Mononuclear cell (primary cell): Measurements from ENCODE around the gene SMIM12. TPM values are rescaled to one million over a fixed set of nuclear protein-coding genes. Genes with fewer than 3 reads are reported as not detected.
A peak's percentile ranks its signal among the peaks of the same experiment; 100 is the strongest.

ENCODE experiments used
- H3K27me3 ChIP-seq: 2 replicates; pipeline ENCODE4 v1.6.0; 2011; ENCODE audit warnings: low read length, control low read depth; ENCODE audit not compliant: insufficient read depth
- H3K4me1 ChIP-seq: 2 replicates; pipeline ENCODE4 v1.5.1; 2011; ENCODE audit warnings: mild to moderate bottlenecking, low read length, control low read depth; ENCODE audit not compliant: insufficient read depth
- H3K4me3 ChIP-seq: 2 replicates; pipeline ENCODE4 v1.5.1; 2011; ENCODE audit warnings: mild to moderate bottlenecking, low read length, moderate library complexity
- H3K9me3 ChIP-seq: 2 replicates; pipeline ENCODE4 v1.5.1; 2011; ENCODE audit warnings: low read depth, mild to moderate bottlenecking, control low read depth, low read length
- total RNA-seq: library from RNA; depleted of rRNA; stranded (reverse); fragments of >200 nt; gene quantifications from one replicate; pipeline ENCODE4 v1.2.3, GENCODE V29; 2012

SMIM12 gene, protein sequence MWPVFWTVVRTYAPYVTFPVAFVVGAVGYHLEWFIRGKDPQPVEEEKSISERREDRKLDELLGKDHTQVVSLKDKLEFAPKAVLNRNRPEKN
- 22.1 TPM for total RNA-seq

DNA sequence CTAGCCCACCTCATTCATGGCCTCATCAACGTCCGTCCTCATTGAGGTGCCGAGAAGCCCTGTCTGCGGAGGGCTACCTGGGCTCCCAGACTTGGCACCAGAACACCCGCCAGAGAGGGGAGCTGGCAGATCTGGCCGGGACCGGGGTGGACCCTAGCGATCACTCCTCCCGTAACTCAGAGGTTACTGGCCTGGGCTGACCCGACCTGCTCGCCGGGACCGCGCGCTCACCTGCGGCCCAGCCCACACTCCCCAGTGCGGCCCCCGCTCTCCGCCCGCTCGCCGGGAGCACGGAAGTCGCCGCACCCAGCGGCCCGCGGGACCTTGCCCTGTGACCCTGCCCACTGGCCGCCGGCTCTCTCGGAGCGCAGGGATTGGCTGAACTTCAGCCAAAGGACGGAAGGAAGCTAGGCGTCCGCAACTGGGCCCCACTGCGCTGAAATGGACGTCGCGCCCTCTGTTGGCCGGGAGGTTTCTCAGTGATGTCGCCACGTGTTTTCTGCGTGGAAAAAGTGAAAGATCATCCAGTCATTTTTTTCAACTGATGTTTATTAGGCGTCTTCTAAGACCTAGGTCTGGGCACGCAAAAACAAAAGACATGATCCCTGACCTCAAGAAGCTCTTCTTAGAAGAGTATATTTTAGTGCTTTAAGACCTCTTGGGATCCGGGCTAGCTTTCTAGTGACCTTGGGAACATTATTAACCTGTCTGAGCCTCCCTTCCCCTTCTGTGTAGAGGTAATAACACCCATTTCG lies at the start of gene SMIM12:
SMIM12 (minus strand) TSS at position 304 of the 755 bp plus-strand sequence. CDS start 3,772 bp downstream, outside the sequence.
- no peaks in the 10 kb centered on the region for H3K9me3 ChIP-seq
- H3K4me1 ChIP-seq = peaks cover 31% of the 10 kb centered on the region
- H3K4me3 ChIP-seq = peak within 1 kb of the TSS; percentile 97
- H3K27me3 ChIP-seq = no peaks in the 10 kb centered on the region

DNA sequence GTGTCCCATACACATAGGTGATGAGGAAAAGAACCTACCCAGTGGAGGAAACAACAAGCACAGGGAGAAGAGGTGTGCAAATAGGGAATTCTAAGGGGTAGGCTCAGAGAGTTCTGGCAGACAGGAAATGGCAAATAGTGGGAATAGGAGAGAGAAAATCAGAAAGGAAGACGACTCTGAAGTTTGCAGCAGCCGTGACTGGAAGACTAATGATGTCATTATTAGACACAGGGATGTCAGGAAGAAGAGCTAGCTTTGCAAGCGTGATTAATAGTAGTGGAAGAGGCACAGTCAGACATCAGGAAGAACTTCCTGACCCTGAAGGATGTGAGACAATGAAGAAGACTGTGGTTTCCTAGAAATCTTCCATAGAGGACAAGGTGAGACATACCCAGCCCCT lies 48.8 kb upstream of the SMIM12 start:
- no peaks in the 10 kb centered on the region for H3K4me1 ChIP-seq
- no peak overlapping the region for H3K4me3 ChIP-seq
- no peaks in the 10 kb centered on the region for H3K9me3 ChIP-seq
- H3K27me3 ChIP-seq = no peaks in the 10 kb centered on the region

DNA sequence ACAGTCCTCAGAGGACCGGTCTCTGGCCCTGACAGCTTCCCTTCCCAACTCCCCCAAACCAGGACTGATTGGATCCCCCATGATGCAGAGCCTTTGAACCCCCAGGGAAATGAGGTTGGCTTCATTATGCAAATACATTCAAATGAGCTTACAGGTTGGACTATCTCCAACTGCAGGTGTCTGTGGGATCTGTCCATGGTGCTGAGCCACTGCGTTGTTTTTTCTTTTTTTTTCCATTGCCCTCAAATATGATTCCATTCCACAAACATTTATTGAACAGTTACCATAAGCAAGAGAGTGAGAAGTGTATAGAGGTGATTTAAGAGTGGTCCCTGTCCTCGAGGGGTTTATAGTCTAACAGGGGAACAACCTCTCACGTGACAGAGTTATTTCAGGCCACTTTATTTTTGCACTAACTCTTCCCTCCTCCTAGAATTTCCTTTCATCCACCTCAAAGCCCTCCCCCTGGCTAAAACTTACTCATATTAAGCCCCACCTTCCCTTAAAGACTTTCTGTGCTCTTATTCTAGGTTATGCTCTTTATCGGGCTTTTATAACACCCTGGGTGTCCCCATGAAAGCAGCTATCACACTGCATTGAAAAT lies 48.0 kb upstream of the SMIM12 start:
- Histone ChIP-seq H3K9me3 (no peaks in the 10 kb centered on the region), H3K4me3 (no peak overlapping the region), H3K27me3 (no peaks in the 10 kb centered on the region), H3K4me1 (no peaks in the 10 kb centered on the region)

DNA sequence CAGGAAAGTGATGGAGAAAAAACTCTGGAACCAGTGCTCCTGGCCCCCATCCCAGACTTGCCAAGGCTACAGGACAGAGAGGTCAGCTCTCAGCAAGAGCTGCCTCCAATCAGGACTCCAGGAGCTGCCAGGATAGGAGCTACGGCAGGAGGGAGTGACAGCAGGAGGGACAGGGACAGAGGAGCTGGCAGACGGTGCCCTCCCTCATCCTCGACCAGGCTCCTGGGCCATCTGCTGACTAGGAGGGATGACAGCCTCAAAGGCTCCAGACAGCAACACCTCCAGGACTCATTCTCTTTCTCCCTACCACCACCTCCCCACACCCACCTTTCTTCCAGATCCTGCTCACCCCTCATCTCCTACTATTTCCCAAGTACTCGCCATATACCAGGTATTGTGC lies 47.2 kb upstream of the SMIM12 start:
- Histone ChIP-seq H3K4me3 (no peak overlapping the region), H3K4me1 (no peaks in the 10 kb centered on the region), H3K27me3 (no peaks in the 10 kb centered on the region), H3K9me3 (no peaks in the 10 kb centered on the region)

DNA sequence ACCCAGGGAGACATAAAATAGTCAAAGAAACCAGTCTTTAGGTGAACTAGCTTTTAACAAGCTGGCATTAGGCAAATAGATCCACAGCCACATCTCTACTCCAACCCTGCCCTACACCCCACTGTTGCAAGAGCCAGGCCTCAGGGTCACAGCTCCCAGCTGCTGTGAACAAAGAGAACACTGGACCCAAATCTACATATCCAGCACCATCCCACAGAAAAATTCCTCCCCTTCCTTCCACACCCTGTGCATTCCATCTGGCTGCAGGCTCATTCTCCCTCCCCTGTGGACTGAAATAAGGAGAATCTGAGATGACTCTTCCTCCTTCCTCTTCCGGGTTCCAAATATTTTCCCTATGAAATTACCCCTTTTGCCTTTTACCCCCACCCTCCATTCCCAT lies 46.7 kb upstream of the SMIM12 start:
- Histone ChIP-seq H3K27me3 (no peaks in the 10 kb centered on the region), H3K9me3 (no peaks in the 10 kb centered on the region), H3K4me3 (no peak overlapping the region), H3K4me1 (no peaks in the 10 kb centered on the region)

DNA sequence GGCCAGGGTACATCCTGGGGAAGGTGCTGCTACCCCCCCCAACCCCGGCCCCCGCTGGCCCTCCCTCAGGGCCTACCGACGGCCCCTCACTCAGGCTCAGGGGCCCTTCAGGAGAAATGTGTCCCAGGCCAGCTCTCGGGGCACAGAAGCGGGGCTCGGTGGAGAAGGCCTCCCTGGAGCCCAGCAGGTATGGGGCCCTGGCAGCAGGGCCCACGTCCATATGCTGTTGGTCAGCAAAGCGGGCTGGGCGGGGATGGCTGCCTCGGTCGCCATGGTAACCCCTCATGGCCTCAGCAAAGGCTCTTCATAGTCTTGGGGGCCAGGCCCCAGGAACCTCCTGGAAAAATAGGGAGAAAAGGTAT lies 45.5 kb upstream of the SMIM12 start:
- Histone ChIP-seq H3K4me3 (no peak overlapping the region), H3K4me1 (no peaks in the 10 kb centered on the region), H3K9me3 (no peaks in the 10 kb centered on the region), H3K27me3 (no peaks in the 10 kb centered on the region)

DNA sequence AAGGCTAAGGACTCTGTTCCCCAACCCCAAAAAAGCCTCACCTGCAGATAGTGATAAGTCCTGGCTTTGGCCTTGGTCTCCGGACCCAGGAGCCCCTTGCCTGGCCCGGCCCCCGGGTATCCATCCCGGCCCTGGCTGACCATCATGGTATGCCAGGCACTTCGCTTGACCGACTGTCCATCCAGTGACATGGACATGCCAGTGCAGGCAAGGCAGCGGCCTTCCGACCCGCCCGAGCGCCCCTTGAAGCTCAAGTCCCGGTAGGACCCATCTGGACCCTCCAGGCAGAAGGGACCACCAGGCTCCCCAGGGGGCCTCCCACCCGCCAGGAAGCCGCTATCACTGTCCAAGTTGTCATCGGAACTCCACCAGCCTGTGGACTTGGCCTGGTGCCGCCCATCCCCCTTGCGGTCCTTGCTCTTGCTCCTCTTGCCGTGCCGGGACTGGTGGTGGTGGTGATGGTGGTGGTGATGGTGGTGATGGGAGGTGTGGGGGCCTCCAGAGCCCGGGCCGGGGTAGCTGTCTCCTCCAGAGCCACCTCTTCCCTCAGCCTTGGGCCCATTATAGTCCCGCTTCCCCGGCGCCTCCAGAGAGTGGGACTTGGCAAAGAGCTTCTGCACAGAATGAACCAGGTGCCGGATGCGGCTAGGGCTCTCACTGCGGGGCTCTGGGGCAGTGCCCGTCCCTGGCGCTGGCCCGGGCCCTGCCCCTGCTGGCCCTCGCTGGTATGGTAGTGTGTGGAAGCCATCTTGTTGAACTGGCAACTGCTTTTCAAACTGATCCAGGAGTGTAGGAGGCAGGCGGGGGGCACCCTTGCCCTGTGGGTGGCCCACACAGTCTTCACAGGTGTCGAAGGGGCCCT lies 44.9 kb upstream of the SMIM12 start:
- Histone ChIP-seq H3K4me3 (no peak overlapping the region), H3K4me1 (no peaks in the 10 kb centered on the region), H3K27me3 (no peaks in the 10 kb centered on the region), H3K9me3 (no peaks in the 10 kb centered on the region)

DNA sequence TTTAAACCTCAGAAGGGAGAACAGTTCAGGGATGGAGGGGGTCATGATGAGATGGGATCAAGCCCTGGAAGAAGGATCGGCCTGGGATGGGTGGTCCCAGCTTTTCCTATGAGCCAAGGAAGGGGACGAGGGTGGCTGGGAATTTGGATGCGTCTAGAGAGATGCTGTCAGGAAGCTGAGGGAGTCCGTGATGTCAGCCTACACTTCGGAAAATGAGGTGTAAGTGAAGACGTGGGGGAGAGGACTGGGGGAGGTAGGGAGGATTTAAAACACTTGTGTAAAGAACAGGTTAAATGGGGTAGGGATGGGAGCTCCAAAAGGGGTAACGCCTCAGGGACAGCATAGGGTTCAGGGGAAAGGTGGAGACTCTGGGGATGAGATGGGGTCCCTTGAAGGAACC lies 42.4 kb upstream of the SMIM12 start:
- Histone ChIP-seq H3K27me3 (no peaks in the 10 kb centered on the region), H3K4me1 (no peaks in the 10 kb centered on the region), H3K4me3 (no peak overlapping the region), H3K9me3 (no peaks in the 10 kb centered on the region)

DNA sequence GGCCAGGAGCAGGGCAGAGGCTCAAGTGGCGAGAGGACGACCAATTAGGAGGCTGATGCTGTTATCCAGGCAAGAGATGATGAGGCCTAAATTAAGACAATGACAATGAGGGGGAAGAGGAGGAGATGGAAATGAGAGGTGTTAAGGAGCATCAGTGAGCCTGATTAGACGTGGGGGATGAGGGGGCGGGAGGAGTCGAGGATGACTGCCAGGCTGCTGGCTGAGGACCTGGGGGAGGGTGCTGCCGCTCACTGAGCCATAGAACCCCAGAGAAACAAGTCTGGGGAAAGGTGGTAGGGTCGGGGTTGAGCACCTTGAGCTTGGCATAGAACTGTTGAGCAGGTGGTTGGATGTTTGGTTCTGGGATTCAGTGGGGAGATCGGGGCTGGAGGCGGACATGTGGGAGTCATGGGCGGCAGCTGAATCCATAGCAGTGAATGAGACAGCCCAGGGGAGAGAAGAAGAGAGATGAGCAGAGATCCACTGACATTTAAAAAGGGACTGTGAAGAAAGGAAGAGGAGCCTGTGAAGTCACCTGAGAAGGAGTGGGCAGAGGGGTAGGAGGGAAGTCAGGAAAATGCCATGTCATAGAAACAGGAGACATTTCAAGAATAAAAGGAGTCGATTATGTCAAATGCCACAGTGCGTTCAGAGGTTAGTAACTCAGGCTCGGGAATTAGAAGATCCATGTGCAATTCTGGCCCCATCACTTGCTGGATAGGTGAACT lies 41.4 kb upstream of the SMIM12 start:
- Histone ChIP-seq H3K27me3 (no peaks in the 10 kb centered on the region), H3K9me3 (no peaks in the 10 kb centered on the region), H3K4me1 (no peaks in the 10 kb centered on the region), H3K4me3 (no peak overlapping the region)

DNA sequence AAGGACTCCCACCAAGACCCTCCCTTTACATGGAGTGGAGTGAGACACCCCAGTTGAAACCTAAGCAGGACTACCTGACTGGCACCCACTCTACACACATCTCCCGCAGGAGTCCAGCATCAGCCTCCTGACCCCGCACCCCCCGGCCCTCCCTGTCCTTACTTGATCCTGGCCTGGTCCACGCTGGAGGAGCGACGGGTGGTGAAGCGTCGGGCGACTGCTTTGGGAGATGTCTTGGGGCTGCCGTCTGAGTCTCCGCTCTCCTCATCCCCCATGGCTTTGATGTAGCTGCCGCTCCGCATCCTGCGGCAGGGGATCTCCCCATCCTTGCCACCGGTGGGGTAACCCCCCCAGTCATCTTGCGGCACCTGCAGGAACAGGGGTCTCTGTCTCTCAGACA lies 40.4 kb upstream of the SMIM12 start:
- Histone ChIP-seq H3K4me1 (no peaks in the 10 kb centered on the region), H3K27me3 (no peaks in the 10 kb centered on the region), H3K4me3 (no peak overlapping the region), H3K9me3 (no peaks in the 10 kb centered on the region)

DNA sequence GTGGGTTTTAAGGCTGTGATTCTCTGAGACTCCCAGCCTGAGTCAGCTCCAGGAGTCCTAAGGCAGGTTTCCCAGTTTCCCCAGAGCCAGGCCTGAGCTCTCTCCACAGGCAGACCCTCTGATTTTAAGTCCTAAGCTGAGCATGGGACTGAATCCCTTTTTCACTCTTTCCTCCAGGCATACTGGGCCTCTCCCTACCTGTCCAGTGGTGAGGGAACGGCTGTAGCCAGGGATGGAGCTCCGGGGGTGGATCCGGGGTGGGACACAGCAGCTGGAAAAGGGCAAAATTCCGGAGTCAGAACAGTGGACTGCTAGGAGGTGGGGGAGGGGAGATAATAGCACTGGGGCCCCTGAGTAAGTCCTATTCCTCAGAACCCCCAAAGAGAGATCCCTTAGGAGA lies 39.9 kb upstream of the SMIM12 start:
- Histone ChIP-seq H3K4me1 (no peaks in the 10 kb centered on the region), H3K27me3 (no peaks in the 10 kb centered on the region), H3K9me3 (no peaks in the 10 kb centered on the region), H3K4me3 (no peak overlapping the region)

DNA sequence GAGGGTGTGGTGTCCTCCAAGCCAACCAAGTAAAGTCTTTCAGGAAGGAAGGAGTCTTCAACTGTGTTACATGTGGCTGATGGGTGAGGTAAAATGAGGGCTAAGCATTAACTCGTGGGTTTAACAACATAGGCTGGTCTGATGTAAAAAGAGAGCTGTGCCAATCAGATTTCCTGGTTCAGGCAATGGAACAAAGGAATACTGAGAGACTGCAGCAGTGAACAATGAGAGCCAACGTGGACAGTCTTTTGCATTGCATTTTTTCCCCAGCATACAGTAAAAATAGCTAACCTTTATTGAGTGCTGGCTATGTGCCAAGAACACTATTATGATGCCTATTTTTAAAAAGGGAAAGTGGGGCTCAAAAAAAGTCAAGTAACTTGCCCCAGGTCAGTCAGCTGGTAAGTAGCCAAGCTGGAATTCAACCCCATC lies 38.8 kb upstream of the SMIM12 start:
- peaks cover 1% of the 10 kb centered on the region for H3K9me3 ChIP-seq
- H3K4me3 ChIP-seq = no peak overlapping the region

DNA sequence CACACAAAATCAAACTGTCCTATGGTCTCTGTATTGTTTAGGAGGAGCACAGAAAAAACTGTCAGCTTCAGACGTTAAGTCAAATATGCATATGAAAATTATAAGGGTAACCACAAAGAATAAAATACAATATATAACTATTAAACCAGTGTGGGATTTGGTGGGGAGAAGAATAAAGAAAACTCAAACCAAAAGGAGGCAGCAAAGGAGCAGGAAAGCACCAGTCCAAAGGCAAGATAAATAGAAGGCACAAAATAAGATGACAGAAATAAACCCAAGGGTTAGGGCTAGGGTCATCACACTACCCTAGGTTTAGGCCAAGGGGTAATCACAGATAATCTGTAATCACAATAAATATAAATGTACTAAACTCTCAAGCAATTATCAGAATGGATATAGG lies 37.1 kb upstream of the SMIM12 start:
- Histone ChIP-seq H3K4me1 (no peaks in the 10 kb centered on the region), H3K4me3 (no peak overlapping the region), H3K9me3 (peaks cover 17% of the 10 kb centered on the region), H3K27me3 (no peaks in the 10 kb centered on the region)

More for the DNA sequence above, 38.8 kb upstream of the SMIM12 start:
- Histone ChIP-seq H3K4me1 (no peaks in the 10 kb centered on the region), H3K27me3 (no peaks in the 10 kb centered on the region)

DNA sequence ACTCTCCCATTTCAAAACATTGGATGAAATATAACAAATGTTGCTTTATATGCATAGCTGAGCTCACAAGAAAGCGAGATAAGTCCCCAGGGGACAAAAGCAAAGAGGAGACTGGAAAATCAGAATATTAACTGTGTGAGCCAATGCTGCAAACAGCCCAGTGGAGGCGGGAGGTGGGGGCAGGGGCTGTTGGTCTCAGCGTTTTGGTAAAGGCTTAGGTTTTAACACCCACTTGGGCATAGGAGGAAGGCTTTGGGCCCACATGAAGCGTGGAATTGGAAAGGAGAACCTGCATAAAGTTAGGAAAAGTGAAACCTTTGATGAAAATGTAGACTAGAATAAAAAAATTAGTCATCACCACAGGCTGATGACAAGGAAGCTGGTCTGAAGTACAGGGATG lies 30.2 kb upstream of the SMIM12 start:
- Histone ChIP-seq H3K4me3 (no peak overlapping the region), H3K27me3 (peaks cover 32% of the 10 kb centered on the region), H3K4me1 (peaks cover 6% of the 10 kb centered on the region), H3K9me3 (peaks cover 18% of the 10 kb centered on the region)

DNA sequence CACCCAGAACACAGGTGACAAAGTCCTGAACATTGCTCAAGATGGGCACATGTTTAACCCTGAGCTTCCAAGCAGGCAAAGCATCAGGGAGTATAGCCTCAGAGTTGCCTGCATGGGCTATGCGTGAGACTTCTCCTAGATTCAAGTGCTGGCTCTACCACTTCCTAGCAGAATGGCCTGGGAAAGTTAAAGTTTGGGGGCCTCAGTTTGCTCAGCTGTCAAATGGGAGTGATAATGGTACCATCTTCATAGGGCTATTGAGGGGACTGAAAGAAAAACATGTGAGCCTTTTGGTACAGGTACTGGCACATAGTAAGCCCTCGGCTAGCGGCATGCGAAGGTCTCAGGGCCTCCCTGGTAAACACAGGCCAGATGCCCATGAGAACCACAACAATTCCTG lies 28.0 kb upstream of the SMIM12 start:
- H3K4me3 ChIP-seq = no peak overlapping the region
- peaks cover 6% of the 10 kb centered on the region for H3K4me1 ChIP-seq
- H3K27me3 ChIP-seq = peaks cover 36% of the 10 kb centered on the region
- peaks cover 10% of the 10 kb centered on the region for H3K9me3 ChIP-seq
